NCI-H446 (cell line): ENCODE results near the gene RBM4B.

Experiments
- DNase-seq, 2 experiments: peaks; one replicate each; lab custom pipeline; 2025; lab: John Stamatoyannopoulos, UW

RBM4B gene

GRCh38 chr11:66686801-66687750 lies 9.4 kb upstream of the RBM4B start:
- DNase-seq = no peak

- DNase-seq = no peak
Measured at GRCh38 chr11:66686100-66686785, 8.6 kb upstream of the RBM4B start.

- no peak for DNase-seq
Measured at GRCh38 chr11:66685276-66686099, 7.8 kb upstream of the RBM4B start.

GRCh38 chr11:66684635-66685034 lies 6.9 kb upstream of the RBM4B start:
- DNase-seq = no peak

GRCh38 chr11:66683877-66684276 lies 6.2 kb upstream of the RBM4B start:
- DNase-seq = no peak

- DNase-seq = no peak
Measured at GRCh38 chr11:66680966-66681645, 3.4 kb upstream of the RBM4B start.

GRCh38 chr11:66676931-66677598 lies 622 bp downstream of the RBM4B start:
- no peak for DNase-seq

GRCh38 chr11:66676282-66676919 lies 1.3 kb downstream of the RBM4B start:
- DNase-seq = no peak

GRCh38 chr11:66674964-66675602 lies 2.6 kb downstream of the RBM4B start:
- DNase-seq = no peak

GRCh38 chr11:66670816-66671215 lies 6.9 kb downstream of the RBM4B start:
- no peak for DNase-seq

- DNase-seq = no peak
Measured at GRCh38 chr11:66665369-66665768, 12.3 kb downstream of the RBM4B start.

- no peak for DNase-seq
Measured at GRCh38 chr11:66663741-66664296, 13.9 kb downstream of the RBM4B start.

- no peak for DNase-seq
Measured at GRCh38 chr11:66659763-66660162, 17.9 kb downstream of the RBM4B start.

- no peak for DNase-seq
Measured at GRCh38 chr11:66653123-66653522, 24.6 kb downstream of the RBM4B start.

GRCh38 chr11:66652651-66653050 lies 25.0 kb downstream of the RBM4B start:
- DNase-seq = no peak

GRCh38 chr11:66651016-66651415 lies 26.7 kb downstream of the RBM4B start:
- DNase-seq = no peak

GRCh38 chr11:66649903-66650302 lies 27.8 kb downstream of the RBM4B start:
- DNase-seq = no peak

- no peak for DNase-seq
Measured at GRCh38 chr11:66646828-66647227, 30.9 kb downstream of the RBM4B start.

GRCh38 chr11:66643745-66644437 lies 33.8 kb downstream of the RBM4B start:
- no peak for DNase-seq
